ENCODE results near the gene SIRT7.

The SIRT7 gene

GRCh38 chr17:81904600-81905423 is 13.2 kb downstream of the SIRT7 start:
- no peak for DNase-seq

DNA sequence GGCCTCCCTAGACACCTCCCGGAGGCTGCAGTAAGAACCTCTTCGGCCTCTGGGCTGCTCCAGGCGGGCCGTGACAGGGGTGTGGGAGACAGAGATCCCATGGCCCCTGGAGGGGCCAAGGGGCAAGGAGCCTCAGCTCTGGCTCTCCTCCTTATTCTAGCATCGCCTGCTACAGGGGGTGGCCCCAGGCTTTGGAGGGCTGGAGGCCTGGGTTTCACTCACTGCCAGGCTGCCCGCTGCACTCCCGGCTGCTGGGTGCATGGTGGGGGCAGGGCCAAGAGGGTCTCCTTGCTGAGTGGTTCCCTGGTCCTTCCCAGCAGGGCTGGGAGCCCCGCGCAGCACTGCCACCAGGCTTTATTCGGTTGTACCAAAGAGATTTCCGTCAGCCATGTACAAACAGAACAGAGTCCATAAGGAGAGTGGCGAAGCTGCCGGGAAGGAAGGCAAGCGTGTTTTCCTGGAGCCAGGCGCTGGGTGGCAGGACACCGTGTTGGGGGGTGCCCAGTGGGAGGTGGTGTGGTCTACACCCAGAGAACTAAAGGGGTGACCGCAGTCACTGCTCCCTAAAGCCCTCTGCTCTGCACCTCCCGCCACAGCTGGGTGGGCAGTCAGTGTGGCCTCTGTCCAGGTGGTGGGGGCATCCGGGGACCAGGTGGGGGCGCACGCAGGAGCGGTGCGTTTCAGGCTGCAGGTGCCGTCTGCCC is 13.9 kb downstream of the SIRT7 start:
- no peak for DNase-seq

- DNase-seq = no peak
These were observed 14.6 kb downstream of the SIRT7 start for GRCh38 chr17:81903415-81903831.

- DNase-seq = no peak
These were observed 15.1 kb downstream of the SIRT7 start for GRCh38 chr17:81902653-81903414.

- DNase-seq = no peak
These were observed 15.8 kb downstream of the SIRT7 start, which contains the start of gene NPB for GRCh38 chr17:81902023-81902652. TSS of gene NPB (plus strand) at chr17:81902238. CDS start at chr17:81902278, 40 bp downstream.

DNA sequence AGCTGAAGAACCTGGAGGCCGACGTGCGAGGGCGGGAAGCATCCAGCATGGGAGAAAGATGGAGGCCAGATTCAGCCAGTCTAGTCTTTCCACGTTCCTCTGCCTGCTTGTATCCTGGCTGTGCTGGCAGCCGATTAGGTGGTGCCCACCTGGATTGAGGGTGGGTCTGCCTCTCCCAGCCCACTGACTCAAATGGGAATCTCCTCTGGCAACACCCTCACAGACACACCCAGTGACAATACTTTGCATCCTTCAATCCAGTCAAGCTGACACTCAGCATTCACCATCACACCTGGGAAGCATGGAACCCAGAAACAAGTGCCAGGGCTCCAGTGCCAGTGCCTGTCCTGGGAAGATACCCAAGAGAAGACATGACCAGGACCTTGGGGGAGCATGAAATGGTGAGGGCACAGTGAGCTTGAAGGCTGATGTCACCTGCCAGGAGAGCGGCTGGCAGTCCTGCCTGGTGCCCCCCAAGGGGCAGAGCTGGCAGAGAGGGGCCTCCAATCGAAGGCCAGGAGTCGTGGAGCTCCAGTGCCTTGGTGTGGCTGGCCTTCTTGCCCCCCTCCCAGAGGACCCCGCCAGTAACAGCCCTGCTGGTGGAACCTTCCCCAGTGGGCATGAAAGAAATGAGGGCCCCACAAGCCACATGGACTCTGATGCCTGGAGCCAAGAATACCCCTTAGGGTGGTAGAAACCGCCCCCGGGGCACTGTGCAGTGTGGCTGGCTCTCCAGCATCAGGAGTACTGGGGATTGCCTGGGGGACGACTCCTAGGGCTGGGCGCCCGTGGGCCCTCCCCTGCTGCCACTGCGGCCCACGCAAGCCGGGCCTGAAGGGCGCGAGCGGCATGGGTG is 16.6 kb downstream of the SIRT7 start:
- no peak for DNase-seq

- DNase-seq = no peak
These were observed 17.7 kb downstream of the SIRT7 start for GRCh38 chr17:81900181-81900820.

GRCh38 chr17:81899514-81900166 is 18.3 kb downstream of the SIRT7 start:
- no peak for DNase-seq

GRCh38 chr17:81898885-81899284 is 19.1 kb downstream of the SIRT7 start:
- DNase-seq = no peak

DNA sequence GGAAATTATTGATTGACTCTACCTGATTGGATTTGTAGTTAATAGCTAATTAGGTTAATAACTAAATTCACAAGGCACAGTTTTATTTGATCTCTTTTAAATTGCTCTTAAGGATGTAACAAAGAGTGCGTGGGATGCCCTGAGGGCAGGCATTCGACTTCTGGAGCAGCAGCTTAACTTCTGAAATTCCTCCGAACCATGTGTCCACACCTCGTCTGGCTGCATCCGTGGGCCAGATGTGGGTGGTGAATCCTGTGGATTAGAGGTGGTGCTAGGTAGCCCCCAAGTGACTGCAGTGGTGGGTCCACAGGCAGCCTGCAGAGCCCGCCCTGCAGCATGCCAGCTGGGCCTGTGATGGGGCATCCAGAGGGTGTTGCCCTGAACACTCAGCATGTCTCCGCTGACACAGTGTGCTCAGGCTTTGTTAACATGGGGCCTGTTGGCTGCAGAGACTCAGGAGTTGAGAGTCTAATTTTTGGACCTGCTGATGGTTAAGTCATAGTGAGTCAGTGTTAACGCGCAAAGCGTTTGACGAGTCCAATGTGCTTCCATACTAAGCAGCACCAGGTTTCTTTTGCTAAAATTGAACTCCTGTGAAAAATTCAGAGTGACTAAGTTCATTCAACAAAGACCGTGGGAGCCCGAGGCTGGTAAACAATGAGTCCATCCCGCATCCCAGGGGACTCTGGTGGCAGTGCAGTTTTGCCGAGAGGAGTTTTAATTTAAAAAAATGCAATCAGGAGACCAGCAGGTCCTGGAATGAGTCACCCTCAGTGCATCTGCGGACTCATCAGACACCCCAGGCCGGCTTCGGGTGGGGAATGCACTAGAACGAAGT is 19.7 kb downstream of the SIRT7 start:
- no peak for DNase-seq

DNA sequence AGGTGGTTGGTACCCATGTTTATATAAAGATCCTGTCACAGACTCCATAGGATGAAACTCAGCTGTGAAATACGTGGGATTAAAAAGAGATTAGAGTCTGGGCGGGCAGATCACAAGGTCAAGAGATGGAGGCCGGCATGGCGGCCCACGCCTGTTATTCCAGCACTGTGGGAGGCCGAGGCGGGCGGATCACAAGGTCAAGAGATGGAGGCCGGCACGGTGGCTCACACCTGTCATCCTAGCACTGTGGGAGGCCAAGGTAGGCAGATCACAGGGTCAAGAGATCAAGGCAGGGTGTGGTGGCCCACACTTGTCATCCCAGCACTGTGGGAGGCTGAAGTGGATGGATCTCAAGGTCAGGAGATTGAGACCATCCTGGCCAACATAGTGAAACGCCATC is 22.6 kb downstream of the SIRT7 start:
- DNase-seq = no peak

- DNase-seq = no peak
These were observed 26.7 kb downstream of the SIRT7 start for GRCh38 chr17:81891303-81891552.

- DNase-seq = no peak
These were observed 27.3 kb downstream of the SIRT7 start for GRCh38 chr17:81890447-81891302.

GRCh38 chr17:81889602-81890001 is 28.4 kb downstream of the SIRT7 start:
- no peak for DNase-seq

DNA sequence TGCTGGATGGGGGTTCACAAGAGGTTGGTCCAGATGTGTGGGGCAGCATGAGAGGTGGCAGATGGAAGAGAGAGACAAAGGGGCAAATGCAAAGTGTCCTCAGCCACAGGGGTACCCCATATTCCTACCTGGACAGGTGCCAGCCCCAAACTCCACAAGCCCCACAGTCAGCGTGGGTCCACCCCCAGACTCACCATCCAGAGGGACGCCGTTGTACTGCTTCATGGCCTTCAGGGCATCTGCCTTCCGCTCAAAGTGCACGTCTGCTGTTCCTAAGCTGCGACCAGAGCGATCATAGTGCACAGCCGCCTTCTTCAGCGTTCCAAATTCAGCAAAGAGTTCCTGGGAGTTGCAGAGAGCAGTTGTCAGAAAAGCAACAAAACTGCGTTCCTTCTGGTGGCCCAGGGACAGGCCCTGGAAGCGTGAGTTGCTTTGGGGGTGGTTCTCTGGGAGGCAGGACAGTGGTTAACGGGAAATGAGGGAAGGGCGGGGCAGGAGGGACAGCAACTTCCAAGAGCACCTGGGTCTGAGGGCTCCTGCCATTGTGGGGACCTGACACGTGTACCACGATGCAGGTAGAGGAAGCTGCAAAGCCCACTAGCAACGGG is 28.9 kb downstream of the SIRT7 start:
- no peak for DNase-seq

DNA sequence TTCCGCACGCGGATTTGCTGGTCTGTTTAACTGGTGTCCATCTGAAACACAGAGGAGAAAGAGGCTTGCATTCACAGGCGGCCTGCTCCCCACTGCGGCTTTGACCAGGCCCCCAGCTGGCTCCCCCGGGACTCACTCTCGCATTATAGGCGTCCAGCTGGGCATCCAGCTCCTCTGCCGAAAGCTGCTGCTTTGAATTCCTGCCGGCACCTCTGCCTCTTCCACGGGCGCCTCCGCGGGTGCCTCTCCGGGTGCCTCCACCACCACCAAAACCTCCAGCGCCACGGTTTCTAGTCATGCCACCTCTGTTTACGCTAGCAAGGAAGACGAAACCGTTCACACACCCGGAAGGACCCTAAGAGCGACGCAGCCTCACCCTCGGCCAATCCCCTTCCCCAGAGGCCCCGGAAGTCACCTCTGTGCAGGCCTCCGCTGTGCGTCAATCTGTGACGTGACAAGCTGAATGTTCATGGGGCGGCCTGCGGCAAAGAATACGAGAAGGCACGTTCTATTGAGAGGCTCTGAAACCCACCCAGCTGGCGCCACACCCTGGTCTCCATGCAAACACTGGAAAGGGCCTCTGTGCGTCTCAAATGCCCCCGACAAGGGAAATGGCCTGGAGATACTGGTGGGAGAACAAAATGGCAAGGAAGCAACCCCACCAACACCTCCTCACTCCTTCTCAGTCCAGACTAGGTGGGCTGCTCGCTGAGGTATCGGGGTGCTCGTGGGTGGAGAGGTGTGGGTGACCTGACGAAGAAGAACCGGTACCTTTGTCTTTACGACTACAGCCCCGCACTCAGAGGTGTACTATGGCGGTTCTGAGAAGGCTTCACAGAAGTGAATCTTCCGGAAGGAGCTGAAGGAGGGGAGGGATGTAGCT is 29.6 kb downstream of the SIRT7 start:
- no peak for DNase-seq

DNA sequence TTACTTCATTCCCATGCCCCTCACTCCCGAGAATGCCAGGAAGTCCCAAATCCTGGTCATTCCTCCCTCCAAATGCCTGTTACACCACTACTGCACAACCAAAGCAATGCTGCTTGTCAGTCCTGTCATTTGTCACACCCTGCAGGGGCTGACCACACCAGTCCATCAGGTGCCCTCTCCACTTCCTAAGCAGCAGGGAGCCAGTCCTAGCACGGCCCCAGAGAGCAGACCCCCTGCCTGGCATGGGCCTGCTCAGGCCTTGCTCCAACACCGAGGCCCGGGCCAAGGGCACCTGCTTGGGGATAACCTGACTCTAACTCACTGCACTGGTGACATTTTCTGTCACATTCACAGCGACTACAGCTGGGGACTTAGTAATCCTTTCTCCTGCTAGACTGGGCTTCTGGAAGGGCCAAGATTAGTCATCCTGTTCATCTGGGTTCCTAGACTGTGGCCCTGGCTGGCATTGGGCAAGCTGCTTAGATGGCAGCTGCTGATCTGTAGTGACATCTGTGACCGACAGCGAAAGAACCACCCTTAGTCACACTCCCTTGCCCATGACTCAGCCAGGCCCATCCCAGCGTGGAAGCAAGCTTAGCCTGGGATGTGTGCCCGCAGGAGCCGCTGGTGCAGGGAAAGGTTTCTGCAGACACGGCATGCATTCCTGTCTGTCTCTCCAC is 32.0 kb downstream of the SIRT7 start:
- DNase-seq = no peak

Data from CD4-positive, alpha-beta T cell treated with Interleukin-21 for 1 hour (primary cell).